ENCODE data around the gene HERPUD2.

- no peak for TF ChIP-seq SUZ12 (IDR thresholded peaks at IDR 0.05)
- no peak for TF ChIP-seq ZNF384 (IDR thresholded peaks at IDR 0.05)
- no peak for TF ChIP-seq HDGF (IDR thresholded peaks at IDR 0.05; ENCODE audit: borderline replicate concordance)
- no peak for TF ChIP-seq TARDBP (IDR thresholded peaks at IDR 0.05)
- TF ChIP-seq ELF4 (IDR thresholded peaks at IDR 0.05) = no peak
- no peak for TF ChIP-seq LEF1 (IDR thresholded peaks at IDR 0.05; ENCODE audit: borderline replicate concordance)
- TF ChIP-seq BHLHE40 (IDR thresholded peaks at IDR 0.05; ENCODE audit: borderline replicate concordance) = no peak
- no peak for TF ChIP-seq L3MBTL2 (conservative IDR thresholded peaks at IDR 0.05)
Measured at GRCh38 chr7:35691366-35691765, 3.6 kb downstream of the HERPUD2 start.

All from HEK293T (cell line).